Right lobe of liver (tissue), 6 donors: ENCODE data around the gene C2orf80. TPM values are rescaled to one million over a fixed set of nuclear protein-coding genes. Genes with fewer than 3 reads are reported as not detected.

Experiments
- ATAC-seq, 4 donors: fragments of 200-7000 bp; cut with Tn5 transposase; one replicate each; pipeline ENCODE4 v1.9.1; 2020; ENCODE audit warnings: mild to moderate bottlenecking in 4 of 4, moderate library complexity in 4 of 4
- DNase-seq, 3 donors: peaks; one replicate each; pipeline ENCODE4 v3.0.0-alpha.2; 2020
- H3K27ac ChIP-seq, 3 donors: fragments of 200-600 bp; one replicate each; pipeline ENCODE4 v1.8.0; 2022
- H3K27me3 ChIP-seq, 2 donors: fragments of 200-600 bp; one replicate each; pipeline ENCODE4 v1.8.0; 2022
- H3K36me3 ChIP-seq, 4 donors: fragments of 200-600 bp; sonication (generic) in 1 of 4; one replicate each; pipeline versions ENCODE4 v1.5.1 to v1.8.0; 2017 to 2022; ENCODE audit warnings: control low read depth in 1 of 4
- H3K4me1 ChIP-seq, 4 donors: fragments of 200-600 bp; sonication (generic) in 1 of 4; one replicate each; pipeline versions ENCODE4 v1.5.1 to v1.8.0; 2017 to 2022; ENCODE audit warnings: control low read depth in 1 of 4
- H3K4me3 ChIP-seq, 3 donors: fragments of 200-600 bp; one replicate each; pipeline ENCODE4 v1.8.0; 2022
- H3K9me3 ChIP-seq, 4 donors: fragments of 200-600 bp; sonication (generic) in 1 of 4; one replicate each; pipeline versions ENCODE4 v1.5.1 to v1.8.0; 2017 to 2022; ENCODE audit warnings: control low read depth in 1 of 4
- CTCF ChIP-seq, 4 donors: fragments of 200-600 bp in 3 of 4; fragments of 450-650 bp in 1 of 4; IDR thresholded peaks; one replicate each; pipeline versions ENCODE4 v1.5.1 to v1.8.0; 2016 to 2022; ENCODE audit warnings: antibody characterized with exemption in 4 of 4, mild to moderate bottlenecking in 2 of 4
- POLR2A ChIP-seq: fragments of 450-650 bp; IDR thresholded peaks from one replicate; pipeline ENCODE4 v1.6.1; 2017; ENCODE audit warnings: antibody characterized with exemption, mild to moderate bottlenecking
- WGBS: methylation state at CpG from one replicate; pipeline ENCODE4 v1.1.6; 2018; ENCODE audit warnings: low coverage, low lambda C conversion rate; ENCODE audit not compliant: insufficient coverage; ENCODE audit errors: missing lambda C conversion rate; 5-methylcytosine and 5-hydroxymethylcytosine counted together
- intact Hi-C, 2 donors: fragments of 100-400 bp; cut with DNase I; formaldehyde crosslinking; loops; one replicate each; pipeline versions ENCODE4 v1.11.2 to v1.14.1; 2022
- total RNA-seq, 6 experiments: library from RNA; depleted of rRNA in 2 of 6; stranded (reverse); fragments of >200 nt in 2 of 6; fragmentation: NEBNext Ultra II Directional in 3 of 6; extraction: Animal tissue kit (Norgen Biotek cat#: 25700) in 3 of 6; gene quantifications; one replicate each; pipeline versions ENCODE4 v1.1.0 to v1.2.4, GENCODE V29; 2016 to 2023
- donor health status: DM: no; HTN: yes; CAD: no.
- donor health status: DM: no; HTN: no; CAD: no.
- donor health status: DM: no; HTN: no; CAD: no.
- donor health status: DM: no; HTN: yes; CAD: no.
- donor health status: DM: no; HTN: yes; CAD: no.

Gene C2orf80
- total RNA-seq, 6 experiments from 2014 or later, result not detected

- intact Hi-C loops, result no loop called here
- peak in 1 of 4 donors; percentile 7 for ATAC-seq
- Histone ChIP-seq H3K27ac (no peak overlapping the region), H3K4me1 (no peaks in the 10 kb centered on the region), H3K36me3 (no peaks in the 10 kb centered on the region), H3K27me3 (no peaks in the 10 kb centered on the region), H3K4me3 (no peak overlapping the region), H3K9me3 (no peaks in the 10 kb centered on the region)
- 85% methylated on average over 5 of the region's 9 CpGs for WGBS
- TF ChIP-seq CTCF (IDR thresholded peaks at IDR 0.05), result no peak
- no peak for TF ChIP-seq POLR2A
- DNase-seq, result no peak
These were observed 18.7 kb upstream of the C2orf80 start for GRCh38 chr2:208208335-208209085.

- Histone ChIP-seq H3K27me3 (no peaks in the 10 kb centered on the region), H3K4me1 (no peaks in the 10 kb centered on the region), H3K36me3 (no peaks in the 10 kb centered on the region), H3K4me3 (no peak overlapping the region), H3K9me3 (no peaks in the 10 kb centered on the region), H3K27ac (no peak overlapping the region)
- no peak for TF ChIP-seq POLR2A
- TF ChIP-seq CTCF (IDR thresholded peaks at IDR 0.05), result no peak
- WGBS, result 33% methylated on average over 3 of the region's 3 CpGs
- DNase-seq (no peak), ATAC-seq (peak in 2 of 4 donors; percentile 45 to 51)
- intact Hi-C loops, result no loop called here
These were observed 17.9 kb upstream of the C2orf80 start for GRCh38 chr2:208207769-208208168.

GRCh38 chr2:208204166-208204565, 14.3 kb upstream of the C2orf80 start:
- no peaks in the 10 kb centered on the region for H3K4me1 ChIP-seq
- no peaks in the 10 kb centered on the region for H3K36me3 ChIP-seq
- H3K4me3 ChIP-seq, result no peak overlapping the region
- ATAC-seq, result no peak
- no peaks in the 10 kb centered on the region for H3K27me3 ChIP-seq
- H3K9me3 ChIP-seq, result no peaks in the 10 kb centered on the region
- 41% methylated on average over 5 of the region's 5 CpGs for WGBS
- TF ChIP-seq POLR2A (no peak), CTCF (IDR thresholded peaks at IDR 0.05) (no peak)
- no peak overlapping the region for H3K27ac ChIP-seq
- DNase-seq, result no peak
- intact Hi-C loops, result no loop called here

- intact Hi-C loops, result no loop called here
- H3K36me3 ChIP-seq, result no peaks in the 10 kb centered on the region
- no peaks in the 10 kb centered on the region for H3K4me1 ChIP-seq
- ATAC-seq (no peak), DNase-seq (no peak)
- no peak overlapping the region for H3K4me3 ChIP-seq
- WGBS, result 72% methylated on average over 3 of the region's 3 CpGs
- TF ChIP-seq POLR2A (no peak), CTCF (IDR thresholded peaks at IDR 0.05) (no peak)
- H3K27me3 ChIP-seq, result no peaks in the 10 kb centered on the region
- no peaks in the 10 kb centered on the region for H3K9me3 ChIP-seq
- no peak overlapping the region for H3K27ac ChIP-seq
These were observed 5.7 kb upstream of the C2orf80 start for GRCh38 chr2:208195531-208195930.
